Activated naive CD4-positive, alpha-beta T cell treated with anti-CD3 and anti-CD28 coated beads, Interleukin-2, amount 50 U/mL, for 16 hours (primary cell): ENCODE data around the gene PTPRN2.

Experiments used
- DNase-seq: peaks from one replicate; pipeline ENCODE4 v3.0.0-alpha.2; 2020

Gene PTPRN2

DNA sequence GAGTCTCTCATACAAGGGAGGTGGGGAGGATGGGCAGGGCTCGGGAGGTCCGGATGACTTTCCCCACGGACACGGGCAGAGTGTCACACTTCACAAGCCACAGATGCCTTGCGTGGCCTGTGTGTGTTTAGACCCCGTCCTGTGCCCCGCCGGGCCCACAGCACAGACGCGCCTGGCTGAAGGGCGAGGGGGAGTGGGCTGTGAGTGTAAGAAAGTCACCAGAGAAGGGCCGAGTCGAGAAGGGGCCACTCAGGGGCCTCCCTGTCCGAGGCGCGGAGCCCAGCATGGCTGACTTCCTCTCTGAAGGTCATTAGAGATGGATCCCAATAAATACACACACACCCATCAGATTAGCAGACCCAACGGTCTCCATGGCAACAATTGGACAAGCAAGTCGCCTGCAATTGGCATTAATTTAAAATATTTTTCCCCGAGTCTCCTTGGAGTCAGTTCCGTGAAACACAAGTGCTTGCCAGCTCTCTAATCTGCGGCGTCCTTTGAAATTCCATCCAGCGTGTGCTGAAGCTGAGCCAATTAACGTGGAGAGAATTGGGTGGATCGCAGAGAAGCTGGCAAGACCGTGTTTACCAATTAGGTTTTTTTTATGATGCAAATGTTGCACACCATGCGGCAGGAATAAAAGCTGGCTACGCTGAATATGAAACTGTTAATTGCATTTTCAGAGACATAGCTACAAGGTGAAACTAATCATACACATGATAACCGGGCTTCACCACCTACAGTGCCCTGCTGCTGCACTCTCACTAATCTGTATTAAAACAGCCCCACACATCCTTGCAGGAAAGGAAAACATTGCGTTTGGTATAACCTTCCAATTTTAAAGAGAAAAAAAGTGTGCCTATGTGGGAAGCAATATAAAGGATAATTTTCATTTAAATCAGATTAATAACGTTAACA is 571.2 kb downstream of the PTPRN2 start:
- DNase-seq: no peak

DNA sequence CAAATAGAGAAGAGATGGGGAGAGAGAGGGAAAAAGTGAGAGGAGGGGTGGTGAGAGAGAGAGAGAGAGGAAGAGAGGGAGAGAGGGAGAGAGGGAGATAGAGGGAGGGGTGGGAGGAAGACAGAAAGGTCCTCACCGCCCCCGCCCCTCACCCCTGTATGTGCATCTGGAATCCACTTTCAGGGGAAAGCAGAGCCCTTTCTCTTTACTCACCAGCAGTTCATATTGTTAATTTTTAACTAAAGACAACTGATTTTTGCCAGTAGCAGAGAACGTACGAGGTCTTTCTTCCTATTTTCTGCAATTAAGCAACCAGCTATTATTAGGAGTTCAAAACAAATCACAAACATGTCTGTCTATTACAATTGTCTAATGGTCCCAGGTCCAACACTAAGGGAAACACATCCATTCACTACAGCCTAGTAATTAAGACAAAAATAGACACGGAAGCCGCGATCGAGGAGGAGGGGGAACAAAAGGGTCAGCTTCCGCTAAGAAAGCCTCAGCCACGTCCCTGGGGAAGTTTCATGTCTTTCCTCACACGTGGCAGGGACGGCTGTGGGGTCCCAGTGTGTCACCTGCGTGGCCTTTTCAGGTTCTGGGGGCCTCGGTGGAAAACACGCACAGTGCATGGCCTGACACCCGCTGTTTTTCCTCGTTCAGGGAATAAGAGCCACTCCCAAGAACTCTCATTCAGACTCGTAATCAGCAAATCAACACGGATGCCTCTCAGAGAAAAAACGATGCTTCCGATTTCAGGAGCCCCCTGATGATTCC is 572.0 kb downstream of the PTPRN2 start:
- no peak for DNase-seq

DNA sequence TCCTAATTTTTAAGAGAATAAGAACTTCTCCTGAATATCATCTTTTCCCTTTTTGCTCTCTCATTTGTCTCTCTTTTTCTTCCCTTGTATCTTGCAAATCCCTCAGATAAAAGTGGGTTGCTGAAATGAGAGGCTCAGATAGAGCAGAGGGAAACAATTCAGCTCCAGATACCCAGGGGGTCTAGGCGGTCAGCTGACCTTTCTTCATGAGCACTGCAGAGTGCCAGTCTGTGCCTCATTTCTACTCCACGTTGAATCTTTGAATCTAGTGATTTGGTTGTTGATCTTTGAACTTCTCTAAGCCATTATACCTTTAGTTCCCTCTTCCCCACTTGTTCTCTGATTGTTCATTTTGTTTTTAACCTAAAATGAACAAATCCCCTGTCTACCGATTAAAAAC is 572.6 kb downstream of the PTPRN2 start:
- no peak for DNase-seq

DNA sequence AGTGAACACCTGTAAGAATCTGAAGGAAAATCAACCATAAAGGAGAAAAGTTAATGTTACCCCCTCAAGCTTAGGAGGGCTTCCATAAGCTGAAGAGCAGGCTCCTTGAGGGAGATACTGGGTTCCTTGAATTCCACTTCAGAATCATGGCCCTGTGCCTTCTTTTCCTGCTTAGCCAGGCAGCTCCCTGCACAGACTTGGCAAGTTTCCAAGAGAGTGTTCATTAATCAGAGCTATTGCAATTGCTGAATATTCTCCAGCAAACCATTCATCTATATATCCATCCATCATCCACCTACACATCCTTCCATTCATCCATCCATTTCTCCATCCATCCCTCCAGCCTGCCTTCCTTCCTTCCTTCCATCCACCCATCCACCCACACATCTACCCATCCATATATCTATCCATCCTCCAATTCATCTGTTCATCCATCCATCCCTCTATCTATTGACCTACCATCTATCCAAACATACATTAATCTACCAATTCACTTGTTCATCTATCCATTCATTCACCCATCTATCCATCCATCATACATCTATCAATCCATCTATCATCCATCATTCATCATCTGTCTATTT is 574.4 kb downstream of the PTPRN2 start:
- no peak for DNase-seq

DNA sequence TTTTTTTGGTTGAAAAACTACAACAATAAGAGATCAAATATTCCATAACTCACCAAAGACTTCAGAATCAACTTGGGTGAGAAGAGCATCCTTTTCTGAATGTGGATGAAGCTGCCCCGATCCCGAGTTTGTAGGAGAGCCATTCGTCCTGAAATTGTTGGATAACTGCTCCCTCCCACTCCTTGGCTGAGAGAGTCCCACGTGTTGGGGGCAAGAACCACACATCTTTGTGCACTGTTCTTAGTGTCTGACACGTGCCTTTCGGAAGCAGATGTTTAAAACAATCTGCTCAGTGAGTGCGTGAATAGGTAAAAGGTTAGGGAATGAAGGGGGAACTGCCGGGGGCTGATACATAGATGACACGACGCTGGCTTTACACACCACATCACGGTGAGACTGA is 575.7 kb downstream of the PTPRN2 start:
- no peak for DNase-seq

DNA sequence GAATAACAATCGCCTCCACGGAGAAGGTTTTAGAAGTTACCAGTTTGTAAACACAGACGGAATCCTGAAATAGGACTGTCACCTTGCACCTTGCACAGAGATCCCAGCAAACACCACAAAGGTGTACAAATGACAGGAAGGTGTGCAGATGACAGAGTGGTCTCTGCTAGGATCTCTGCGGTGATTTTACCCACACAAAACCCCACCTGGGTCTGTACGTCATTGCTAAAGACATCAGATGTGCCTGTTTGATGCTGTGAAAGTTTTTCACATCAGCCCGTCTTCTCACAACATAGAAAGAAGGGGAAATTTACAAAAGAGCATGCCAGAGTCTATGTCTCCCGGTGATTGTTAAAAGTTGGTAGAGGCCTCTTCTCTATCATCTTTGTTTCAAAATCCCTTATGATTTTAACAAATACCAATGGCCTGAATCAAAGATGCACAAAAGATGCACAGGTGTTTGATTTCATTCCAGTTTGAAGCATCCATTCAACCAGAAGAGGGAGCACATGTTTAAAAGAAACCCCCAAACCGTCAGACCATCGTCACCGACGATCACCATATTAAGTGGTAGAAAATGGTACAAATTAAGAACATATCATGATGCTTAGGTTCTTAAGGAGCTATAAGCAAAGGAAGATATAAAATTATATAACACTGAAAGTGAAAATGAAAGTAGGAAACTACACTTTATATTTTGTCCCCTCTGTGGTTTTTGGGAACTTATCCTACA is 576.5 kb downstream of the PTPRN2 start:
- no peak for DNase-seq

DNA sequence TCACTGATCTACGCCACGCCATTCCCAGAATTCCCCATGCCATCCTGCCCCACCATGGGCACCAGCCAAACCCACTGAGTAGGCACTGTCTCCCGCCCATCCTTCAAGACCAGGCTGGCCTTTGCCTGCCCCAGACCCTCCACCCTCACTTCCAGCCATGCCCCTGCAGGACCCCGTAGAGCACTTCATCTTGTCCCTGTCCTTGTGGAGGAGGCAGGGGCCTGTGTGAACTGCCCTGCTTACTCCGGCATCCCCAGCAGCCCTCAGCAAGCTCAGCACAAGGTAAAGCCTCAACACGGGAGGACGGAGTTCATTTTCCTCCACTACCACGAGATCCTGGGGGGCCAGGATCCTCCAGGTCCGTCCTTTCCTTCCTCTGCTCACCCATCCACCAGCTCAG is 577.7 kb downstream of the PTPRN2 start:
- DNase-seq: no peak

DNA sequence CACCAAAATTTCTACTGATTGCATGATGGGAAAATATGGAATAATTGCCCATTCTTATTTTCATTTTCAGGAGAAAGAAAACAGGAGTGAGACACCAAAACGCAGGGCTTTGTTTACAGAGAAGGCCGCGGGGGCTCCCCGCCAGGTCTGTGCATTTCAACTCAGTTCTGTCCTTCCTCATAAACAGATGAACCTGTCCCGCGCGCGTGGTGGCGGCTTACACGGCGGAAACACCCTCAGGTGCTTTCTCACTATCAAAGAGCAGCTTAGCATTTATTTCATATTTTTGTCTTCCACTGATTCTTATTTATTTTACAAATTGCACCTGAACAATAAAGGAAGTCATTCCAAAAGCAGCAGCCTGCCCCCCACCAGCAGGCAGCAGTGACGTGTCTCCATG is 579.4 kb downstream of the PTPRN2 start:
- no peak for DNase-seq

DNA sequence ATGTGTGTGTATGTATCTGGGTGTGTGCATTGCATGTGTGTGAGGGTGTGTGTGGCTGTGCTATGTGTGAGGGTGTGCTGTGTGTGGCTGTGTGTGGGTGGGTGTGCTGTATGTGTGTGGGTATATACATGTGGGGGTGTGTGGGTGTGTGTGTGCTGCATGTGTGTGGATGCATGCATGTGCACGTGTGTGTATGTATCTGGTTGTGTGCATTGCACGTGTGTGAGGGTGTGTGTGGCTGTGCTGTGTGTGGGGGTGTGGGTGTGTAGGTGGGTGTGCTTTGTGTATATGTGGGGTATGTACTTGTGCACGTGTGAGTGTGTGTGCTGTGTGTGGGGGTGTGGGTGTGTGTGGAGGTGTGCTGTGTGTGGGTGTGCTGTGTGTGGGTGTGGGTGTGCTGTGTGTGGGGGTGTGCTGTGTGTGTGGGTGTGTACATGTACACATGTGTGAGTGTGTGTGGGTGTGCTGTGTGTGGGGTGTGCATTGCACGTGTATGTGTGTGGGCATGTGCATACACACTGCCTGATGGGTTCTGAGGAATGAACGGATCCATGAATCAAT is 579.8 kb downstream of the PTPRN2 start:
- DNase-seq: no peak

DNA sequence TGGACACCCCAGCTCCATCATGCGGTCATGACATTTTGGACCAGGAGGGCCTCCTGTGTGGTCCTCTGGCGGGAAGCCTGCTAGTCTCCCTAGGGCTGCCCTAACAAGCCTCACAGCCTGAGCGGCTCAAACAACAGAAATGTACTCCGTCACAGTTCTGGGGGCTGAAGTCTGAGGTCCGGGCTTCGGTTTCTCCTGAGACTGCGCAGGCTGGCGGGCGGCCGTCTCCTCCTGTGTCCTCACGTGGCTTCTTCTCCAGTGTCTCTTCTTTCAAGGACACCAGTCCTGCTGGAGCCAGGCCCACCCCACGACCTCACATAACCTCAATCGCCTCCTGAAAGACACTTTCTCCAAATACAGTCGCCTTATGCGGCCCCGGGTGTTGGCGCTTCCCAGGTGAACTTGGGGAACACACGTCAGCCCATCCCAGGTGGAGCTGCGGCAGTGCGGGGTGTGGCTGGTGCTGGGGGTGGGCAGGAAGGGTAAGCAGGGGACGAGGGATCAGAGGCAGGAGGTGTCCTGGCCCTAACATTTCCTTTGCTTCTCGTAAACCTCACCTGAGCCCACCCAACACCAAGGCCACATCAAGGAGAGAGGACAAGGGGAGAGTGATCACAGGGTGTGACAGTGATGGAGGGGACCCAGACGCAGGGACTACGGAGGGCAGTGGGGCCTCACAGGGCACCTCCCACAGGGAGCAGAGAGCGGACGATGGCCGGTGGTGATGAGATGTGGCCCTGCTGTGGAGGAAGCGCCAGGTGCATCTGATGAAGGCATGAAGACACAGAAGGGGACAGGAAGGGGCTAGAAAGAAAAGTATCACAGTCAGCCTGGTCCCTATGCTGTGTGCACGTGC is 580.6 kb downstream of the PTPRN2 start:
- no peak for DNase-seq

DNA sequence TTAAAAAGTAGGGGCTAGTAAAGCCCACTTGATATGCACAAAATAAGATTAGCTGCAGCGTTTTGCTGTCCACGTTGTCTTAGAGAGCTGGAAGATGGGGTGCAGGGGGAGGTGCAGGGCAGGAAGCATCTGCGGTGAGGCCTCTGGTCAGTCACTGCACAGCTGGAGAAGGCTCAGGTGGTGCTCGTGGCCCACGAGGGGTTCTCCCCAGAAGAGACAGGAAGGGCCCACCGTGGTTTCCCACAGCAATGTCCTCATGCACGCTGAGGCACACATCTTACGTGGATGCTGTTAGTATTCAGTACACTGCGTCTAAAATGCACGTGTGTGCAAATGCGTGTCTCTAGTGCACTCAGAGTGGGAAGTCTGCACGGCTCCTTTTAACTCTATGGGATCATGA is 582.1 kb downstream of the PTPRN2 start:
- DNase-seq: no peak

DNA sequence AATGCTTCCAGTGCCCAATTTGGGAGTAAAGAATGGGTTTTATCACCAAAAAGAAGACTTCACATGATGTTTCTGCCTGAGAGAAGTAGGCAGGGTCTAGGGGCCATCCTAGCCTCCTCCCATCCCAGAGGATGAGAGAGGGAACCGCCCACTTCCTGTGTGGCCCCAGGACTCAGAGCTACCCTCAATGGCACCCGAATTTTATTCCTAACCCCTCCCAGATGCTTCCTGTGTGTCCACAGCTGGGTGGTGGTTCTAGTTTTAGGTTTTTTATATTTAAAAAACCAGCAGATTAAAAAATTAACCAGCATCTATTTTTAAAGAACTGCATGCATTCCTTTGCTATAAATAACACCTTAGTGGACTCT is 583.5 kb downstream of the PTPRN2 start:
- DNase-seq: no peak

DNA sequence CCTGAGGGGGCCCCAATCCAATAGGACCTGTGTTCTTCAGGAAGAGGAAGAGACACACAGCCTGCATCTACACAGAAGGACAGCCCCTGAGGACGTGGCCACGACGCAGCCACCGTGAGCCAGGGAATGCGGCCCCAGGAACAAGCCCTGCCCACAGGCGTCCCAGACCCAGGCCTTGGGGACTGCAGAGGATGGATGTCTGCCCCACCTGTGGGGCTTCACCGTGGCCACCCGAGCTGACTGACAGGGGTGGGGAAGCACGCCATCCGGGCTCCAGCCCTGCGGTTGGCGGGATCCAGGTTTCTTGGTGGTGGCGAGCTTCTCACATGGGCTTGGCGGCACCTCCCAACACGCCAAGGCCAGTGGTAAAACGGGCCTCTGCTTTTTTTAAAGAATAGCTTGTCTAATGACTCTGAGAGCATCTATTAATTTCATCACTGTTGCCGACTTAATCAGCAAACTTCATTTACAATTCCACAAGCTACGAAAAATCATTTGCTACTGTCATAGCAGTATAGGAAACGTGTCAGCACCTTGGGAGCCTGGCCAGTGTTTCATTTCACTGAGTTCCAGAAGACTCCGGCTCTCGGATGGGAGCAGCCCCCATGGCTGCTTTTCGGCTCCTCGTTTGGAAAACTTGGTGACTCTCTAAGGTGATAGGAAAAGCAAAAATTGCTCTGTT is 584.0 kb downstream of the PTPRN2 start:
- DNase-seq: no peak

DNA sequence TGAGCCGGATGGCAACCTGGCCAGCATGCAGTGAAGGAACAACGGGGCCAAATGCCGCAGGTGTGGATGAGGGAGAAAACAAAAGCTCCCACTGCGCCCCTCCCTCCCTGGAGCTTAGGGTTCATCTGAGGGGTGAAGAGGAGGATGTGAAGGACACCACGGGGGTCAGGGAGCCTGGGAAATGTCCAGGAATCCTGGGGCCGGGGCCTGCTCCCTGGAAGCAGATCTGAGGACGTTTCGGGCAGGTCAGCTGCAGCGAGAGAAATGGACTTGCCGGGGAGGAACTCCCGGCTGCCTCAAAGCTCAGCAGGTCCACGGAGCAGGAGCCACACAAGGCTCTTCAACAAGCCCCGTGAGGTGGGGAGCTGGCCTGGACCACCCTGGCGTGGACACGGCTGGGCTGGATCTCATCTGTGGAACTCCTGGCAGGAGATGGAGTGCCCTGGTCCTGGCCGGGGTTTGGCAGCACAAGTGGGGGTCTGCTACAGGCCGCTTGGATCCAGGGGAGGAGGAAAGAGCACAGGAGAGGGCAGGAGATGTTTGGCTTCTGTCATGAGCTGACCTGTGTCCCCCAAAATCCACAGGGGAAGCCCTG is 585.0 kb downstream of the PTPRN2 start:
- no peak for DNase-seq

DNA sequence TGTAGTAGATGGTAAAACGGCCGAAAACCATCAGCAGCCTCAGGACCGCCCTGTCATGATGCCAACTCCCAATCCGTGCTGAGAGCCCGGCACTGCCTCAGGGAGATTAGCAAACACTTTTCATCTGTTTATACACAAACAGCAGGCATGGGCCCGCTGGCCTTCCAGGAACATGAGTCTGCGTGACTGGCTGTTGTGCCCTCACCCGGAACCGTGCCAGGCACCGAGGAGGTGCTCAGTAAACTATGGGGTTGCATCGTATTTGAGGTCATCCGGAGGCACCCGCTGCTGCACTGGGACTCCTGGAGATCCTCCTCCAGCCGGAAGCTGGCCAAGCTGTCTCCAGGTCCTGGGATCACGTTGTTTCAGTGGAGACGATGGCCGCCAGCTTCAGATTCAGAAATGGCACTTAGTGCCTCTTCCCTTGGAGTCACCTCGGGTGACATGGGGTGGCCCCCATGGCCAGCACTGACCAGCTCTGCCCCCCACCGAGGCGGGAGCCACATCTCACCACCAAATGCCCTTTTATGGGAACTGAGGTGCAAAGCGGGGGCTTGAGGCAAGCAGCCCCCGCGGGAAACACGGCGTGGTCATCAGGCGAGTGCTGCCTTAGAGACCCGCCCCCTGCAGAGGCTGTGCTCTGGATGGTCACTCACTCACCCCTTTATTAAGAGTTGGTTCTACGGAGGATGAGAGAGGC is 585.9 kb downstream of the PTPRN2 start:
- no peak for DNase-seq

DNA sequence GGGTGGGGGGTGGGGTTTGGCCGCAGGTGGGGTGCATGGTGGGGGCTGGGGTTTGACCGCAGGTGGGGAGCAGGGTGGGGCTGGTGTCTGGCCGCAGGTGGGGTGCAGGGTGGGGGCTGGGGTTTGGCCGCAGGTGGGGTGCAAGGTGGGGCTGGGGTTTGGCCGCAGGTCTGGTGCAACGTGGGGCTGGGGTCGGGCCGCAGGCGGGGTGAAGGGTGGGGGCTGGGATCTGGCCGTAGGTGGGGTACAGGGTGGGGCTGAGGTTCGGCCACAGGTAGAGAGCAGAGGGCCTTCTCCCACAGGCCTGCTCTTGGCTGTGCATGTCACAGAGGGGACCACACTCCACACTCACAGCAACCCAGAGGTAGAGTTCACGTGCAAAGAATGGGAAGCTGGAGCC is 586.6 kb downstream of the PTPRN2 start:
- DNase-seq: no peak

DNA sequence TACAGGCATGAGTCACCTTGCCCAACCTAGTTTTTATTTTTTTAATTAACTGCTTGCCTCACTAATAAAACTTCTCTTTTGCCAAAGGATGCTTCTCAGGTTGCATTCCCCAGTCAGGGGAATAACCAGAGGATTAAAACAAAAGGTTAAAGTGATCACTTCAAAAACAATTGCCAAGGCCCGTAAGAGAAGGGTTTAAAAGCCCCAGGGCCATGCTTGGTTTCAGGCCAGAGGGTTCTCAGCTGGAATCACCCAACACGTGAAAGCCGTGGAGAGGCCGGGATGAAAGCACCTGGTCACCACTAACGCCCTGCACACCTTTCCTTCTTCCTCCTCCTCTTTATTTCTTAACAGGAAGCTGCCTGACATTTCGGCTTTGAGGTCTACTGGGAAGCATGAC is 587.5 kb downstream of the PTPRN2 start:
- no peak for DNase-seq

DNA sequence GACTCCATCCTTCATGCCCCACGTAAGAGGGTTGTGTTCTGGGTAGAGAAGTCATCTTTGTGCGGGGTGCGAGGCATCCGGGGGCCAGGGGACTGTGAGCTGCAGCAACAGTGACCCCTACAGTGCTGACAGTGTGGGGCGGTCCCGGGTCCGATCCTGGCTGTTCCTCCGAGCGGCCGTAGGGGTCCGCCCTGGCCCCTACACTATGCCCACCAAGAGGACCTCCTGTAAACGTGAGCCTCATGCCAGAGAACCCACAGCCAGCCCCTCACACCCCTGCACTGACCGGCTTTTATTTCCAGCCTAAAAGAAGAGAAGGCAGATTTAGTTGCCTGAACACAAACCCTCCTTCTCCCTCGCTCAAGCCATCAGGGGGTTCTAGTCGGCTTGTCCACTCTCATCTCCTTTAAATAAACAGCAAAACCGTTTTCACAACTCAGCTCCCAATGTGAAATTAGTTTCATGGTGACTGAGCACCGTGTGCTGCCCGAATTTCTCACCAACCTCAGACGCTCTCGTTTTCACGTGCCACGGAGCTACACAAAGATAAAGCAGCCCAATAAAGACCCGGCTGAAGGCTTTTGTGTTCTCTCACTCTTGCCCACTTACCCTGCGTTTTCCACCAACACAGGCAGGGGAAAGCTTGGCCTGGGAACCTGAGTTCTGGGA is 588.6 kb downstream of the PTPRN2 start:
- DNase-seq: no peak

DNA sequence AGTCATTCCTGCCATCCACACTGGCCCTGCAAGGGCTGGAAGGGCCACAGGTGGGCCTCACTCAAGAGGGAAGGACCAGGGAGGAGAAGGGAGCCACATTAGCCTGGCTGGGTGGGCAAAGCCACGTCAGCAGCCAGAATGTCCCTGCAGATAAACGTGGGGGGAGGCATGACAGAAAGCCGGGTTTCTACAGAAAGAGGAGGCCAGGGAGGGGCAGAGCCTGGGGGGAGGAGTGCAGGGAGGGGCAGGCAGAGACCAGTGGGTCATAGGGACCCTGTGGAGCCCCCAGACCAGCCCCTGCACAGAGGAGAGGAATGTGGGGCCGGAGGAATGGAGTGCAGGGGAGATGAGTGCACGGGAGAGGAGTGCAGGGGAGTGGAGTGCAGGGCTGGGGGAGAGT is 590.2 kb downstream of the PTPRN2 start:
- no peak for DNase-seq

DNA sequence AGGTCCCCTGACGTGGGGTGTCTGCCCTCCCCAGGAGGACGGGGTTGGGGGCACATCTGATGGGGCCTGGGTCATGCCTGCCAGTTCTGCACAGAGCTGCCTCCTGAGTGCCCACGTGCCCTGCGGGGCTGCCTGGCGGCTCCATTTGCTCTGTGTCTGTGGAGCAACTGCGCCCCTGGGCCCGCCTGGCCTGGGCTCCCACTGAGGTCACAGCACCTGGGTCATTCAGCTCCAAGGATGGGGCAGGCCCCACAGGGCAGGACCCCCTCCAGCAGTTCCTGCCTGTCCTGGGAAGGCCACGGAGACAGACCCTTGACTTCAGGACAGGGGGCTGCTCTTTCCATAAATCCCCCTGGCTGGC is 590.6 kb downstream of the PTPRN2 start:
- DNase-seq: no peak
